ENCODE results near the gene CDH4.

The CDH4 gene

GRCh38 chr20:61954276-61955021 is 702.4 kb downstream of the CDH4 start:
- no peak for TF ChIP-seq ZFX (IDR thresholded peaks at IDR 0.05)
- no peak for TF ChIP-seq CTCF (conservative IDR thresholded peaks at IDR 0.05)
- H3K27ac ChIP-seq: no peak overlapping the region

- TF ChIP-seq CTCF (conservative IDR thresholded peaks at IDR 0.05) (no peak), ZFX (IDR thresholded peaks at IDR 0.05) (no peak)
- no peak overlapping the region for H3K27ac ChIP-seq
Observed at GRCh38 chr20:61955668-61956395, 703.8 kb downstream of the CDH4 start.

GRCh38 chr20:61956396-61957342 is 704.6 kb downstream of the CDH4 start:
- no peak overlapping the region for H3K27ac ChIP-seq
- TF ChIP-seq CTCF (conservative IDR thresholded peaks at IDR 0.05): no peak
- TF ChIP-seq ZFX (IDR thresholded peaks at IDR 0.05): no peak

- no peak overlapping the region for H3K27ac ChIP-seq
- TF ChIP-seq CTCF (conservative IDR thresholded peaks at IDR 0.05) (no peak), ZFX (IDR thresholded peaks at IDR 0.05) (no peak)
Observed at GRCh38 chr20:61957961-61958715, 706.1 kb downstream of the CDH4 start.

GRCh38 chr20:61958773-61959700 is 707.0 kb downstream of the CDH4 start:
- no peak for TF ChIP-seq ZFX (IDR thresholded peaks at IDR 0.05)
- TF ChIP-seq CTCF (conservative IDR thresholded peaks at IDR 0.05): no peak
- no peak overlapping the region for H3K27ac ChIP-seq

- no peak for TF ChIP-seq CTCF (conservative IDR thresholded peaks at IDR 0.05)
- TF ChIP-seq ZFX (IDR thresholded peaks at IDR 0.05): no peak
- no peak overlapping the region for H3K27ac ChIP-seq
Observed at GRCh38 chr20:61960836-61961235, 708.8 kb downstream of the CDH4 start.

Measured in C4-2B (cell line).